Trophoblast cell (in vitro differentiated cells and primary cell): ENCODE measurements around the gene SSC4D.
A peak's percentile ranks its signal among the peaks of the same experiment; 100 is the strongest.
"Not testable (repeated sequence)": the region's sequence is repeated elsewhere in the genome, so short reads cannot be mapped to it uniquely, and the experiment has no call there.

Experiments used
- DNase-seq, 2 donors: peaks; one replicate each; pipeline ENCODE4 v3.0.0-alpha.2; 2016
- H2AFZ ChIP-seq: 2 replicates; pipeline ENCODE4 v1.6.1; 2013; ENCODE audit warnings: low read length, moderate library complexity, mild to moderate bottlenecking; ENCODE audit not compliant: insufficient read depth, poor library complexity
- H2AK5ac ChIP-seq: 2 replicates; pipeline ENCODE4 v1.6.1; 2013; ENCODE audit warnings: mild to moderate bottlenecking, low read length
- H2BK120ac ChIP-seq: 2 replicates; pipeline ENCODE4 v1.6.1; 2013; ENCODE audit warnings: low read length, mild to moderate bottlenecking, moderate library complexity; ENCODE audit not compliant: insufficient read depth, poor library complexity
- H2BK12ac ChIP-seq: 2 replicates; pipeline ENCODE4 v1.6.1; 2013; ENCODE audit warnings: mild to moderate bottlenecking, low read length, moderate library complexity
- H2BK5ac ChIP-seq: 2 replicates; pipeline ENCODE4 v1.6.1; 2013; ENCODE audit warnings: low read length, low read depth, moderate library complexity, mild to moderate bottlenecking; ENCODE audit not compliant: poor library complexity
- H3K14ac ChIP-seq: 2 replicates; pipeline ENCODE4 v1.6.1; 2013; ENCODE audit warnings: mild to moderate bottlenecking, low read length
- H3K18ac ChIP-seq: 2 replicates; pipeline ENCODE4 v1.6.1; 2013; ENCODE audit warnings: mild to moderate bottlenecking, low read length
- H3K23ac ChIP-seq: 2 replicates; pipeline ENCODE4 v1.6.1; 2013; ENCODE audit warnings: low read length
- H3K27ac ChIP-seq: 2 replicates; pipeline ENCODE4 v1.5.1; 2013; ENCODE audit warnings: low read depth, mild to moderate bottlenecking, inconsistent platforms, low read length, moderate library complexity
- H3K27me3 ChIP-seq: 2 replicates; pipeline ENCODE4 v1.6.1; 2013; ENCODE audit warnings: inconsistent platforms, mild to moderate bottlenecking, low read length, moderate library complexity; ENCODE audit not compliant: insufficient read depth
- H3K36me3 ChIP-seq, 2 experiments: 1 replicate in 1 of 2; 2 replicates in 1 of 2; pipeline ENCODE4 v1.6.1; 2013; ENCODE audit warnings: low read length in 2 of 2, mild to moderate bottlenecking in 2 of 2, moderate library complexity in 1 of 2; ENCODE audit not compliant: insufficient read depth in 2 of 2, control insufficient read depth in 1 of 2
- H3K4ac ChIP-seq: 2 replicates; pipeline ENCODE4 v1.6.1; 2013; ENCODE audit warnings: low read depth, mild to moderate bottlenecking, low read length, moderate library complexity
- H3K4me1 ChIP-seq, 2 experiments: 1 replicate in 1 of 2; 2 replicates in 1 of 2; pipeline ENCODE4 v1.6.1; 2013; ENCODE audit warnings: low read length in 2 of 2, mild to moderate bottlenecking in 2 of 2, moderate library complexity in 1 of 2; ENCODE audit not compliant: insufficient read depth in 2 of 2, control insufficient read depth in 1 of 2
- H3K4me2 ChIP-seq: 2 replicates; pipeline ENCODE4 v1.6.1; 2013; ENCODE audit warnings: inconsistent platforms, mild to moderate bottlenecking, low read length, moderate library complexity
- H3K4me3 ChIP-seq: 2 replicates; pipeline ENCODE4 v1.5.1; 2013; ENCODE audit warnings: mild to moderate bottlenecking, low read depth, low read length, inconsistent platforms
- H3K79me1 ChIP-seq: one replicate; pipeline ENCODE4 v1.6.1; 2013; ENCODE audit warnings: low read length
- H3K79me2 ChIP-seq: 2 replicates; pipeline ENCODE4 v1.6.1; 2013; ENCODE audit warnings: low read length, mild to moderate bottlenecking; ENCODE audit not compliant: control insufficient read depth, insufficient read depth, poor library complexity
- H3K9ac ChIP-seq: 2 replicates; pipeline ENCODE4 v1.6.1; 2013; ENCODE audit warnings: mild to moderate bottlenecking, low read length
- H3K9me3 ChIP-seq: 2 replicates; pipeline ENCODE4 v1.6.1; 2013; ENCODE audit warnings: low read depth, mild to moderate bottlenecking, control low read depth, inconsistent platforms, low read length; ENCODE audit not compliant: insufficient read depth
- H4K12ac ChIP-seq: 2 replicates; pipeline ENCODE4 v1.6.1; 2013; ENCODE audit warnings: low read depth, mild to moderate bottlenecking, low read length, moderate library complexity
- H4K8ac ChIP-seq: 2 replicates; pipeline ENCODE4 v1.6.1; 2013; ENCODE audit warnings: low read depth, mild to moderate bottlenecking, low read length, moderate library complexity
- H4K91ac ChIP-seq: one replicate; pipeline ENCODE4 v1.6.1; 2013; ENCODE audit warnings: low read depth, mild to moderate bottlenecking, low read length, moderate library complexity
- WGBS: extraction: QIAGEN DNeasy Blood & Tissue Kit; methylation state at CpG from one replicate; pipeline ENCODE4 v1.1.7; 2013; ENCODE audit warnings: missing lambda C conversion rate; ENCODE audit not compliant: insufficient read length, insufficient coverage; ENCODE audit errors: extremely low coverage; 5-methylcytosine and 5-hydroxymethylcytosine counted together

SSC4D gene

DNA sequence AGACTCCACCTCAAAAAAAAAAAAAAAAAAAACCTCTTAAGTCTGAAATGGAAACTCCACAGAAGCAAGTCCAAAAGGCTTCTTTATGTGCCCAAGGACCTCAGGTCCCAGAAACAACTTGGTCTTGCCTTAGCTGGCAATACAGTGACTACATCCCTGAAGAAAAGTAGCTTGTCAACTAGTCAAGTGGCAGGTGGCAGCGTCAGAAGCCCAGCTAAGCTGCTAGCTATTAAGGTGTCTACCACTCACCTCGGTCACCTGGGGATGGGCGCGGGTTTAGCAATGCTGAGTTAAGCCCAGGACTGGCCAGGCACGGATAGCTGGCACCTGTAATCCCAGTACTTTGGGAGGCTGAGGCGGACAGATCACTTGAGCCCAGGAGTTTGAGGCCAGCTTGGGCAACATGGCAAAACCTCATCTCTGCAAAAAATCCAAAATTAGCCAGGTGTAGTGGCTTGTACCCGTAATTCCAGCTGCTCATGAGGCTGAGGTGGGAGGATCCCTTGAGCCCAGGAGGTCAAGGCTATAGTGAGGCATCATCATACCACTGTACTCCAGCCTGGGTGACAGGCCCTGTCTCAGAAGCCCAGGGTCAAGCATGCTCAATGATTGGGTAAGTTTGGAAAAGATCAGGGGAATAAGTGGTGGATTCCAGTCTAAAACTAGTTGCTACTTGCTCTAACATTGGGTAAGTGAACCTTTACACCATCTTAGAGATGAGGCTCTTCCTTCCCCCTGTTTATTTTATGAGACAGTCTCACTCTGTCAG lies 29.8 kb upstream of the SSC4D start:
- not testable (repeated sequence) for H2BK5ac ChIP-seq, H4K12ac ChIP-seq, H4K91ac ChIP-seq, H3K4me2 ChIP-seq, H3K79me1 ChIP-seq, H3K4me1 ChIP-seq, H3K18ac ChIP-seq, H3K9ac ChIP-seq, H3K14ac ChIP-seq, H3K4me3 ChIP-seq, H2AFZ ChIP-seq, H3K27ac ChIP-seq, H2AK5ac ChIP-seq, H3K27me3 ChIP-seq, H3K36me3 ChIP-seq, H3K79me2 ChIP-seq, H4K8ac ChIP-seq, H2BK120ac ChIP-seq, H3K4ac ChIP-seq, H3K23ac ChIP-seq, H3K9me3 ChIP-seq, DNase-seq, H2BK12ac ChIP-seq
- no CpG with 5 or more reads among the region's 7 CpGs for WGBS

DNA sequence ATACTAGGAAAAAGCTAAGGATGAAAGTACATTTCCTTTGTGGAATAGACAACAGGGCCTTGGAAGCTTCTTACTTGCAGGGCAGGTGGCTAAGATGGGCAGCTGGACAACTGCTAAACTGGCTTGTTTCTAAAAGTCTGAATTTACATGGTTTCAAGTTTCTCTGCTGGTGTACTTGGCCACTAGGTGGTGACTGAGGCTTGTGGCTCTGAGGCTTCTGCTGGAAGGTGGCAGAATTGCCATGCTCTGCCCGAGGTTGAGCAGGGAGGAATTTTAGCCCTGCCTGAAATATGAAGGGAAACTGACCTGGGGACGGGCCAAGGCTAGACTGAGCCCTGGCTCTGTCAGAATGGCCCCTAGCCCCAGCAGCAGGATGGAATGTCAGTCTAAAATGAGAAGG lies 28.4 kb upstream of the SSC4D start:
- not testable (repeated sequence) for H2BK120ac ChIP-seq, H3K23ac ChIP-seq, H4K8ac ChIP-seq, H3K79me1 ChIP-seq, H3K9ac ChIP-seq, H3K14ac ChIP-seq, H3K4me1 ChIP-seq, H2BK5ac ChIP-seq, H3K27me3 ChIP-seq, H3K18ac ChIP-seq, H3K4me2 ChIP-seq, H3K4me3 ChIP-seq, H2AK5ac ChIP-seq, H4K12ac ChIP-seq, H4K91ac ChIP-seq, H3K27ac ChIP-seq, H3K79me2 ChIP-seq, H3K9me3 ChIP-seq, H3K36me3 ChIP-seq, H2BK12ac ChIP-seq, H3K4ac ChIP-seq, H2AFZ ChIP-seq
- WGBS = no CpG with 5 or more reads among the region's 2 CpGs
- peak; percentile 75 to 89 for DNase-seq

DNA sequence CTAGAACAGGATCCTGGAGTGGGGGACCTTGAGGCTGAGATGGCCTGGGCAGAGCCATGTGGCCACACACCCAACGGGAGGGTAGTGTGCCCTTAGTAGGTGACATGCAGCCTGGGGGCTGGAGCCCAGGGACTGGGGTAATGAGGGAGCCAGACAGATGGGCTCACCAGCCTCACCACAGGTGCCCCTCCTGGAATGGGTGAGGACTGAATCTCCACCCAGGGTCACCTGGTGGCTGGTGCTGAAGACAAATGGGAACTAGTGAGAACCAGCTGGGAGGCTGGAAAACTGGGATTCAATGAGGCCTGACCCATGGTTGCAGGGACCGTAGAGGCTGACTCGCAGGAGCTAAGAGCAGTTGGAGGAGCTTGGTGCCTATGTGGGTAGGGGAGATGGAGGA lies 21.3 kb upstream of the SSC4D start:
- Histone ChIP-seq H2AK5ac (no peak overlapping the region), H3K9ac (no peak overlapping the region), H3K36me3 (peaks cover 0 to 3% of the 10 kb centered on the region in 2 experiments), H3K4me3 (no peak overlapping the region), H4K8ac (no peak overlapping the region), H3K79me1 (no peaks in the 10 kb centered on the region), H3K4ac (no peak overlapping the region), H3K79me2 (no peaks in the 10 kb centered on the region), H2BK5ac (no peak overlapping the region), H3K4me2 (no peak overlapping the region), H2AFZ (no peak overlapping the region), H2BK12ac (no peak overlapping the region), H3K9me3 (no peaks in the 10 kb centered on the region), H4K12ac (no peak overlapping the region), H3K4me1 (no peaks in the 10 kb centered on the region), H3K14ac (no peak overlapping the region), H3K27me3 (no peaks in the 10 kb centered on the region), H3K18ac (no peak overlapping the region), H3K27ac (no peak overlapping the region), H2BK120ac (no peak overlapping the region), H3K23ac (no peak overlapping the region), H4K91ac (no peak overlapping the region)
- no peak for DNase-seq
- no CpG with 5 or more reads among the region's 3 CpGs for WGBS

- Histone ChIP-seq H2BK5ac (no peak overlapping the region), H3K27me3 (no peaks in the 10 kb centered on the region), H3K9me3 (no peaks in the 10 kb centered on the region), H4K91ac (no peak overlapping the region), H3K4me2 (no peak overlapping the region), H3K4me1 (no peaks in the 10 kb centered on the region), H3K79me2 (no peaks in the 10 kb centered on the region), H3K9ac (no peak overlapping the region), H3K27ac (no peak overlapping the region), H4K12ac (no peak overlapping the region), H4K8ac (no peak overlapping the region), H2BK120ac (no peak overlapping the region), H2AFZ (no peak overlapping the region), H3K36me3 (peaks cover 0 to 3% of the 10 kb centered on the region in 2 experiments), H3K23ac (no peak overlapping the region), H2AK5ac (no peak overlapping the region), H3K4me3 (no peak overlapping the region), H2BK12ac (no peak overlapping the region), H3K14ac (no peak overlapping the region), H3K18ac (no peak overlapping the region), H3K79me1 (no peaks in the 10 kb centered on the region), H3K4ac (no peak overlapping the region)
- no peak for DNase-seq
- WGBS = no CpG with 5 or more reads among the region's 9 CpGs
Measured at GRCh38 chr7:76430211-76430610, 20.7 kb upstream of the SSC4D start.
